ENCODE results near the gene PRICKLE2.

DNA sequence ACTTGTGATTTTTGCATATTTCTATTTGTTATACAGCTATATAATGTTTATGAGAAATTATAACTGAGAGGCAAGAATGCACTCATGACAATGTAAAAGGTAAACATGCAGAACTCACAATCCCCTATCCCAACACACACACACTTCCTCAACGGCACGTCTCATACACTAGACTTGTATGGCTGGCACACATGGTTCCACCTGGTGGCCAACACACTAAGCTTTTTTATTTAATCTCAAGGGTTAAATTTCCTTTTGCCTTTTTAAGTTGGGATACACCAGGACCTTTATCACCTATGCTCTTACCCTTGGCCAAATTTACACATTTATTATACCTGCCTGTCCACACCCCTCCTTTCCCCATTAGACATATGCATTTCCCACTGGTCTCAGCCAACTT is 113.4 kb downstream of the PRICKLE2 start:
- TF ChIP-seq, protein P1, sequence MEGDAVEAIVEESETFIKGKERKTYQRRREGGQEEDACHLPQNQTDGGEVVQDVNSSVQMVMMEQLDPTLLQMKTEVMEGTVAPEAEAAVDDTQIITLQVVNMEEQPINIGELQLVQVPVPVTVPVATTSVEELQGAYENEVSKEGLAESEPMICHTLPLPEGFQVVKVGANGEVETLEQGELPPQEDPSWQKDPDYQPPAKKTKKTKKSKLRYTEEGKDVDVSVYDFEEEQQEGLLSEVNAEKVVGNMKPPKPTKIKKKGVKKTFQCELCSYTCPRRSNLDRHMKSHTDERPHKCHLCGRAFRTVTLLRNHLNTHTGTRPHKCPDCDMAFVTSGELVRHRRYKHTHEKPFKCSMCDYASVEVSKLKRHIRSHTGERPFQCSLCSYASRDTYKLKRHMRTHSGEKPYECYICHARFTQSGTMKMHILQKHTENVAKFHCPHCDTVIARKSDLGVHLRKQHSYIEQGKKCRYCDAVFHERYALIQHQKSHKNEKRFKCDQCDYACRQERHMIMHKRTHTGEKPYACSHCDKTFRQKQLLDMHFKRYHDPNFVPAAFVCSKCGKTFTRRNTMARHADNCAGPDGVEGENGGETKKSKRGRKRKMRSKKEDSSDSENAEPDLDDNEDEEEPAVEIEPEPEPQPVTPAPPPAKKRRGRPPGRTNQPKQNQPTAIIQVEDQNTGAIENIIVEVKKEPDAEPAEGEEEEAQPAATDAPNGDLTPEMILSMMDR (IDR thresholded peaks at IDR 0.05; ENCODE audit: poor library complexity): no peak
- TF ChIP-seq EZH2 (IDR thresholded peaks at IDR 0.05; ENCODE audit: borderline replicate concordance): no peak

Measured in hepatocyte (in vitro differentiated cells).